Measurements from ENCODE around the gene ERBB2.
"Not testable (repeated sequence)": the region's sequence is repeated elsewhere in the genome, so short reads cannot be mapped to it uniquely, and the experiment has no call there.

The ERBB2 gene

GRCh38 chr17:39679521-39680192 lies 20.2 kb upstream of the ERBB2 start:
- no peak for DNase-seq

GRCh38 chr17:39683295-39683939 lies 16.4 kb upstream of the ERBB2 start:
- no peak for DNase-seq

GRCh38 chr17:39684369-39685192 lies 15.3 kb upstream of the ERBB2 start:
- DNase-seq = no peak

GRCh38 chr17:39687101-39687545 lies 12.7 kb upstream of the ERBB2 start:
- no peak for DNase-seq

- peak; percentile 84 for DNase-seq
Observed at GRCh38 chr17:39687546-39688474, 12.1 kb upstream of the ERBB2 start, which contains the start of gene PGAP3. TSS of gene PGAP3 (minus strand) at chr17:39688057. CDS start at chr17:39688014, 43 bp downstream.

GRCh38 chr17:39688475-39688835 lies 11.4 kb upstream of the ERBB2 start:
- no peak for DNase-seq

- DNase-seq = no peak
Observed at GRCh38 chr17:39688945-39689344, 10.9 kb upstream of the ERBB2 start.

GRCh38 chr17:39694593-39694992 lies 5.3 kb upstream of the ERBB2 start:
- DNase-seq = no peak

- no peak for DNase-seq
Observed at GRCh38 chr17:39695089-39695474, 4.8 kb upstream of the ERBB2 start.

- DNase-seq = no peak
Observed at GRCh38 chr17:39696731-39697130, 3.1 kb upstream of the ERBB2 start.

- no peak for DNase-seq
Observed at GRCh38 chr17:39697961-39698360, 1.9 kb upstream of the ERBB2 start.

- not testable (repeated sequence) for DNase-seq
Observed at GRCh38 chr17:39699157-39699817, 577 bp upstream of the ERBB2 start.

- DNase-seq = no peak
Observed at GRCh38 chr17:39700148-39700987, 504 bp downstream of the ERBB2 start.

- no peak for DNase-seq
Observed at GRCh38 chr17:39701012-39701783, 1.3 kb downstream of the ERBB2 start.

- DNase-seq = no peak
Observed at GRCh38 chr17:39701784-39702422, 2.0 kb downstream of the ERBB2 start.

GRCh38 chr17:39702901-39703893 lies 3.3 kb downstream of the ERBB2 start:
- no peak for DNase-seq

GRCh38 chr17:39703913-39704312 lies 4.0 kb downstream of the ERBB2 start:
- no peak for DNase-seq

GRCh38 chr17:39704821-39705551 lies 5.1 kb downstream of the ERBB2 start:
- DNase-seq = no peak
